Keratinocyte (primary cell): ENCODE data around the gene ANKFN1.

ENCODE experiments used
- CTCF ChIP-seq, 3 experiments: IDR thresholded peaks in 1 of 3; conservative IDR thresholded peaks in 1 of 3; optimal IDR thresholded peaks in 1 of 3; 2 replicates in 2 of 3; 3 replicates in 1 of 3; pipeline versions ENCODE3 to v1.5.1; 2011; ENCODE audit warnings: low read length in 3 of 3, mild to moderate bottlenecking in 3 of 3, moderate library complexity in 2 of 3, control low read depth in 1 of 3, inconsistent platforms in 1 of 3; ENCODE audit not compliant: insufficient read depth in 2 of 3; ENCODE audit errors: extremely low read depth in 1 of 3
- EZH2 ChIP-seq: IDR thresholded peaks from one replicate; pipeline ENCODE4 v1.6.1; 2012; ENCODE audit warnings: inconsistent platforms, mild to moderate bottlenecking, low read length, moderate library complexity

DNA sequence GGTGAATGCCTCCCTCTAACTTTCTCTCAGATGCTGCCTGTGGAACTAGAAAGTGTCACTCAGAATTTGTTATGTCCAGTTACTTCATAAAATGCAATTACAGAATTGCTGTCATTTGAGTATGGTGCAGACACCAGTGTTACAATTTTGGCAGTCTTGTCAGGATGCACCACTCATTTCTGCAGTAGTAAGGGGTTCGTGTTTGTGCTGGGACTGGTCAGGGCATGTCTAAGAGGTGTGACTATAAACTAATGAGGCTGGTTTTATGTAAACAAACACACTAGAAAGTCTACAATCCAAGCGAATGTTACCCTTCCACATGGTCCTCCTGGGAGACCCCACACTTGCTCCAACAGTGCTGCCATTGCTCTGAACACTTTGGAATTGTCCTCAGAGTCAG lies 206.2 kb downstream of the ANKFN1 start:
- TF ChIP-seq CTCF (optimal IDR thresholded peaks at IDR 0.05 in 1 of 3, IDR thresholded peaks at IDR 0.05 in 1 of 3, conservative IDR thresholded peaks at IDR 0.05 in 1 of 3; ENCODE audit: extremely low read depth in 1 of 3, insufficient read depth in 2 of 3, low read length in 3 of 3) (no peak), EZH2 (no peak)
